ENCODE data around the gene KIF11.

KIF11 gene

GRCh38 chr10:92656266-92656961, 63.5 kb downstream of the KIF11 start:
- no peak for DNase-seq (ENCODE audit: low read depth)

DNA sequence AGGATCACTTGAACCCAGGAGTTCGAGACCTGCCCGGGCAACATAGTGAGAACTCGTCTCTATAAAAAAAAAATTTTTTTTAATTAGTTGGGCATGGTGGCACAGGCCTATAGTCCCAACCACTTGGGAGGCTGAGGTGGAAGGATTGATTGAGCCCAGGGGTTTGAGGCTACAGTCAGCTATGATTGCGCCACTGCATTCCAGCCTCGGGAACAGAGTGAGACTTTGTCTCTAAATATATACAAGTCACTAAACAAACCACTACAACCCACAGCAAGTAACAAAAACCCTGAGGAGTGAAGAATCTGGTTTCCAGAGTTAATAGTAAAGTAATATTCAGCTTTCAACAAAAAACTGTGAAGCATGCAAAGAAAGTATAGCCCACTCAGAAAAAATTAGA, 64.1 kb downstream of the KIF11 start:
- TF ChIP-seq, protein P1, sequence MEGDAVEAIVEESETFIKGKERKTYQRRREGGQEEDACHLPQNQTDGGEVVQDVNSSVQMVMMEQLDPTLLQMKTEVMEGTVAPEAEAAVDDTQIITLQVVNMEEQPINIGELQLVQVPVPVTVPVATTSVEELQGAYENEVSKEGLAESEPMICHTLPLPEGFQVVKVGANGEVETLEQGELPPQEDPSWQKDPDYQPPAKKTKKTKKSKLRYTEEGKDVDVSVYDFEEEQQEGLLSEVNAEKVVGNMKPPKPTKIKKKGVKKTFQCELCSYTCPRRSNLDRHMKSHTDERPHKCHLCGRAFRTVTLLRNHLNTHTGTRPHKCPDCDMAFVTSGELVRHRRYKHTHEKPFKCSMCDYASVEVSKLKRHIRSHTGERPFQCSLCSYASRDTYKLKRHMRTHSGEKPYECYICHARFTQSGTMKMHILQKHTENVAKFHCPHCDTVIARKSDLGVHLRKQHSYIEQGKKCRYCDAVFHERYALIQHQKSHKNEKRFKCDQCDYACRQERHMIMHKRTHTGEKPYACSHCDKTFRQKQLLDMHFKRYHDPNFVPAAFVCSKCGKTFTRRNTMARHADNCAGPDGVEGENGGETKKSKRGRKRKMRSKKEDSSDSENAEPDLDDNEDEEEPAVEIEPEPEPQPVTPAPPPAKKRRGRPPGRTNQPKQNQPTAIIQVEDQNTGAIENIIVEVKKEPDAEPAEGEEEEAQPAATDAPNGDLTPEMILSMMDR (conservative IDR thresholded peaks at IDR 0.05; ENCODE audit: low read length), result no peak
- H3K4me3 ChIP-seq (ENCODE audit: low read length), result no peak overlapping the region
- no peak for DNase-seq (ENCODE audit: low read depth)

More at GRCh38 chr10:92656266-92656961, 63.5 kb downstream of the KIF11 start:
- H3K4me3 ChIP-seq (ENCODE audit: low read length), result no peak overlapping the region
- TF ChIP-seq, protein P1 (conservative IDR thresholded peaks at IDR 0.05; ENCODE audit: low read length), result no peak

DNA sequence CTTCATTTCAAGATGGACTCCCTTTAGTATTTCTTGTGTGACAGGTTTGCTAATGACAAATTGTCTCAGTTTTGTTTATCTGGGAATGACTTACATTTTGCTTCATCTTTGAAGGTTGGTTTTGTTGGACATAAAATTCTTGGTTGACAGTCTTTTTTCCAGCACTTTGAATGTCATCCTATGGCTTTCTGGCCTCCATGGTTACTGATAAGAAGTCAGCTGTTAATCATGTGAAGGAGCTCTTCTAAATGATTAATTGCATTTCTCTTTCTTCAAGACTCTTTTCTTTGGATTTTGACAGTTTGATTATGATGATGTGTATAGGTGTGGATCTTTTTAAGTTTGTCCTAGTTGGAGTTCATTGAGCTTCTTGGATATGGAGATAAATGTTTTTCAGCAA, 69.9 kb downstream of the KIF11 start:
- DNase-seq (ENCODE audit: low read depth), result no peak
- TF ChIP-seq, protein P1 (conservative IDR thresholded peaks at IDR 0.05; ENCODE audit: low read length), result no peak
- H3K4me3 ChIP-seq (ENCODE audit: low read length), result no peak overlapping the region

DNA sequence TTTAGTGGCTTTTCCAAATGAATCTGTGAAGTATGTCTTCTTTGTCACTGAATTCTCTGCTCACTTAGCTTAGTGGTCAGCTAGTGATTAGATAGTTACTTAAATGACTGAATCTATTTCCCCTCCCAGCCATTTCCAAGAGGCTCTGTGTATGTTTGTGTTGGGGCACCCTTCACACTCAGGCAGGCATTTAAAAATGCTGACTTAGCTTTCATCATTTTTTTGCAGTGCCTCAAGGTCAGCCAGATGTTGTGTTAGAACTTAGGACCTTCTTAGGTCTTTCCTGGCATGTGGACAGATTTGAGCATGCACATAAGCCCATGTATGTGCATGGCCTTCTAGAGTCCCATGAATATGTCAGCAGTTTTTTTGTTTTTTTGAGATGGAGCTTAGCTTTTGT, 71.4 kb downstream of the KIF11 start:
- TF ChIP-seq, protein P1 (conservative IDR thresholded peaks at IDR 0.05; ENCODE audit: low read length), result no peak
- no peak overlapping the region for H3K4me3 ChIP-seq (ENCODE audit: low read length)
- DNase-seq (ENCODE audit: low read depth), result no peak

- TF ChIP-seq, protein P1 (conservative IDR thresholded peaks at IDR 0.05; ENCODE audit: low read length), result no peak
- H3K4me3 ChIP-seq (ENCODE audit: low read length), result no peak overlapping the region
- DNase-seq (ENCODE audit: low read depth), result no peak
These were observed 74.1 kb downstream of the KIF11 start for GRCh38 chr10:92667078-92667477.

GRCh38 chr10:92677708-92678107, 84.8 kb downstream of the KIF11 start:
- TF ChIP-seq, protein P1 (conservative IDR thresholded peaks at IDR 0.05; ENCODE audit: low read length), result no peak
- no peak for DNase-seq (ENCODE audit: low read depth)
- H3K4me3 ChIP-seq (ENCODE audit: low read length), result no peak overlapping the region

DNA sequence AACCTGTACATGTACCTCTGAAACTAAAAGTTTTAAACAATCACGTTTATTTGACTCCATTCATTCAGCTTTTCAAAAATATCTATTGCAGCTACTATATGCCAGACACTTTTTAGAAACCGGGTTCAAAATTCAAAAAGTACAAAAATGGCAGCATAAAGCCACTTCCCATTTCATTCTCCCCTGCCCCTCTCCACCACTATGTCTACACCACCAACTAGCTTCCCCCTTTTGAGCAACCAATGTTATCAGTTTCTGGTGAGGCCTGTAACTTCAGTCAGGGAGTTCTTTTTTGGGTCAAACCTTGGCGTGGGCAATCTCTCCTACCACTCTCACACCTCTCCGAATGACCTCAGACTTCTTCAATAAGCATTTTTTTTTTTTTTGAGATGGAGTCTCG, 85.3 kb downstream of the KIF11 start:
- no peak for DNase-seq (ENCODE audit: low read depth)
- TF ChIP-seq, protein P1 (conservative IDR thresholded peaks at IDR 0.05; ENCODE audit: low read length), result no peak

More for the DNA sequence above, 85.3 kb downstream of the KIF11 start:
- no peak overlapping the region for H3K4me3 ChIP-seq (ENCODE audit: low read length)
